Mesenchymal stem cell (in vitro differentiated cells and primary cell): ENCODE results near the gene EXOC4.

Experiments used
- DNase-seq: peaks from one replicate; pipeline ENCODE4 v3.0.0-alpha.2; 2013
- H2AFZ ChIP-seq: one replicate; pipeline ENCODE4 v1.6.1; 2013; ENCODE audit warnings: low read depth, mild to moderate bottlenecking, control low read depth, inconsistent platforms, low read length, moderate library complexity
- H2AK5ac ChIP-seq: 2 replicates; pipeline ENCODE4 v1.6.1; 2013; ENCODE audit warnings: low read length, moderate library complexity, mild to moderate bottlenecking, inconsistent platforms; ENCODE audit not compliant: severe bottlenecking
- H2BK120ac ChIP-seq: one replicate; pipeline ENCODE4 v1.6.1; 2013; ENCODE audit warnings: low read depth, mild to moderate bottlenecking, inconsistent platforms, low read length, moderate library complexity
- H2BK12ac ChIP-seq, 2 experiments: one replicate each; pipeline ENCODE4 v1.6.1; 2013; ENCODE audit warnings: inconsistent platforms in 2 of 2, low read length in 2 of 2, mild to moderate bottlenecking in 2 of 2, moderate library complexity in 2 of 2, control low read depth in 1 of 2
- H2BK15ac ChIP-seq: one replicate; pipeline ENCODE4 v1.6.1; 2013; ENCODE audit warnings: mild to moderate bottlenecking, low read depth, inconsistent platforms; ENCODE audit not compliant: poor library complexity, severe bottlenecking
- H2BK5ac ChIP-seq: 2 replicates; pipeline ENCODE4 v1.6.1; 2013; ENCODE audit warnings: low read depth, mild to moderate bottlenecking, low read length, control low read depth, inconsistent platforms; ENCODE audit not compliant: poor library complexity, severe bottlenecking
- H3K14ac ChIP-seq, 2 experiments: one replicate each; pipeline ENCODE4 v1.6.1; 2013; ENCODE audit warnings: inconsistent platforms in 2 of 2, low read length in 2 of 2, control low read depth in 1 of 2, mild to moderate bottlenecking in 1 of 2, moderate library complexity in 1 of 2
- H3K18ac ChIP-seq, 2 experiments: one replicate each; pipeline ENCODE4 v1.6.1; 2013; ENCODE audit warnings: inconsistent platforms in 2 of 2, low read length in 2 of 2, control low read depth in 1 of 2, low read depth in 1 of 2, mild to moderate bottlenecking in 1 of 2
- H3K23ac ChIP-seq, 2 experiments: one replicate each; pipeline ENCODE4 v1.6.1; 2013; ENCODE audit warnings: inconsistent platforms in 2 of 2, low read length in 2 of 2, mild to moderate bottlenecking in 2 of 2, moderate library complexity in 2 of 2, control low read depth in 1 of 2
- H3K27ac ChIP-seq: 2 replicates; pipeline ENCODE4 v1.5.1; 2013; ENCODE audit warnings: mild to moderate bottlenecking, moderate library complexity, low read length, control low read depth, inconsistent platforms; ENCODE audit not compliant: poor library complexity, severe bottlenecking
- H3K27me3 ChIP-seq, 2 experiments: 2 replicates each; pipeline versions ENCODE4 v1.6.1 to v1.7.0; 2013; ENCODE audit warnings: low read length in 2 of 2, mild to moderate bottlenecking in 2 of 2, moderate library complexity in 2 of 2, control low read depth in 1 of 2, inconsistent platforms in 1 of 2; ENCODE audit not compliant: control insufficient read depth in 1 of 2, insufficient read depth in 1 of 2
- H3K36me3 ChIP-seq, 2 experiments: 2 replicates each; pipeline versions ENCODE4 v1.6.1 to v1.7.0; 2013; ENCODE audit warnings: low read length in 2 of 2, control low read depth in 1 of 2, inconsistent platforms in 1 of 2, low read depth in 1 of 2, mild to moderate bottlenecking in 1 of 2; ENCODE audit not compliant: insufficient read depth in 2 of 2, control insufficient read depth in 1 of 2
- H3K4ac ChIP-seq, 2 experiments: one replicate each; pipeline ENCODE4 v1.6.1; 2013; ENCODE audit warnings: inconsistent platforms in 2 of 2, low read length in 2 of 2, mild to moderate bottlenecking in 2 of 2, moderate library complexity in 2 of 2, control low read depth in 1 of 2, low read depth in 1 of 2
- H3K4me1 ChIP-seq: 2 replicates; pipeline ENCODE4 v1.6.1; 2013; ENCODE audit warnings: low read depth, low read length, control low read depth; ENCODE audit not compliant: control insufficient read depth, insufficient read depth
- H3K4me2 ChIP-seq: 2 replicates; pipeline ENCODE4 v1.6.1; 2013; ENCODE audit warnings: low read length, mild to moderate bottlenecking, inconsistent platforms; ENCODE audit not compliant: poor library complexity, severe bottlenecking
- H3K4me3 ChIP-seq, 2 experiments: 2 replicates each; pipeline versions ENCODE4 v1.5.1 to v1.7.0; 2013; ENCODE audit warnings: low read length in 2 of 2, mild to moderate bottlenecking in 2 of 2, control low read depth in 1 of 2, low read depth in 1 of 2; ENCODE audit not compliant: insufficient read depth in 1 of 2
- H3K79me1 ChIP-seq: replicated peaks from 2 replicates; pipeline ENCODE4 v1.6.1; 2013; ENCODE audit warnings: mild to moderate bottlenecking, control low read depth, low read length, inconsistent platforms; ENCODE audit not compliant: poor library complexity, severe bottlenecking
- H3K9ac ChIP-seq: 2 replicates; pipeline ENCODE4 v1.7.0; 2013; ENCODE audit warnings: mild to moderate bottlenecking, low read length, moderate library complexity
- H3K9me3 ChIP-seq: 2 replicates; pipeline ENCODE4 v1.7.0; 2013; ENCODE audit warnings: mild to moderate bottlenecking, low read length; ENCODE audit not compliant: control insufficient read depth
- H4K8ac ChIP-seq: one replicate; pipeline ENCODE4 v1.6.1; 2013; ENCODE audit warnings: inconsistent platforms, mild to moderate bottlenecking, low read length, moderate library complexity
- H4K91ac ChIP-seq: one replicate; pipeline ENCODE4 v1.6.1; 2013; ENCODE audit warnings: mild to moderate bottlenecking, low read length, inconsistent platforms
- WGBS: methylation state at CpG from one replicate; pipeline ENCODE4 v1.1.7; 2013; ENCODE audit warnings: mixed read lengths; 5-methylcytosine and 5-hydroxymethylcytosine counted together

The EXOC4 gene

DNA sequence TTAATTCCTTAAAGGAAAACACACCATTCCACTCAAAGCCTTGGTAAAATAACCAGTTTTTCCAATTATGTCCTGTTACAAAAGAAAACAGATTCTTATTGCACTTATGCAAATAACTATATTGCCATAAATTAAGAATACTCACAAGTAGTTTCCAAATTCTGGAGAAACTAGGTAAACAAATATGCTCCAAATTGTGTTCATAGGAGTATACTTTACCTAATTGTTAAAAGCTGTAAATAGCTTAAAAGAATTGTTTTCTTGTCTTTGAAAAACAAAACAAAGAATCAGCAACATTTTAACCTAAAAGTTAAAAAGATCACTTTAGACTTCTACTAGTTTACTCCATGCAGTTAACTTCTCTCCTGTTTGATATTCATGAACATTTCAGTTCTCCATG lies 835.3 kb downstream of the EXOC4 start:
- Histone ChIP-seq H3K36me3 (no peaks in the 10 kb centered on the region), H2AK5ac (no peak overlapping the region), H3K9ac (no peak overlapping the region), H3K27ac (no peak overlapping the region), H4K8ac (no peak overlapping the region), H2BK15ac (no peak overlapping the region), H3K18ac (no peak overlapping the region), H3K4me3 (no peak overlapping the region), H3K4ac (no peak overlapping the region), H3K14ac (no peak overlapping the region), H3K4me2 (no peak overlapping the region), H3K4me1 (no peaks in the 10 kb centered on the region), H2AFZ (no peak overlapping the region), H4K91ac (no peak overlapping the region), H2BK5ac (no peak overlapping the region), H3K27me3 (no peaks in the 10 kb centered on the region), H3K79me1 (no peaks in the 10 kb centered on the region), H2BK120ac (no peak overlapping the region), H3K9me3 (peaks cover 25% of the 10 kb centered on the region), H3K23ac (no peak overlapping the region), H2BK12ac (no peak overlapping the region)
- DNase-seq, result no peak

DNA sequence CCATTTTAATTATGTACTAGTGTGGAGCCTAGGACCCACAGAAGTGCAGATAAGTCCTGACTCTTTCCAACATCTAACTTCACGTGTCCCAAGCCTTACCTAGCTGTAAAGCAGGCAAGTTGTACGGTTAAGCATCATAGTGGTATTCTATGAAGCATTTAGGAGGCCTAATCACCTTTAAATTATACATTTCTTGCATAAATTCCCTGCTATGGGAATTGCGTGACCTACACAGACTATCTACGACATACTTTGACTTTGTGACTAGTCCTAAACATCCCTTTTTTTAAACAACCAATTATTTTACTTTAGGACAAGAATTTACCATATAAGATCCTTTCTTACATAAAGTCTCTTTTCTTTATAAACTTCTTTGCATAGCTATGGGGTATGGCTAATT lies 836.6 kb downstream of the EXOC4 start:
- H3K4me2 ChIP-seq, result no peak overlapping the region
- H3K27ac ChIP-seq, result no peak overlapping the region
- no peaks in the 10 kb centered on the region for H3K36me3 ChIP-seq
- H3K27me3 ChIP-seq, result no peaks in the 10 kb centered on the region
- H4K91ac ChIP-seq, result no peak overlapping the region
- H3K9me3 ChIP-seq, result peaks cover 29% of the 10 kb centered on the region
- no peak overlapping the region for H3K23ac ChIP-seq
- no peak overlapping the region for H2AK5ac ChIP-seq
- no peak overlapping the region for H4K8ac ChIP-seq
- no peak overlapping the region for H3K4me3 ChIP-seq
- no peak overlapping the region for H3K18ac ChIP-seq
- no peak overlapping the region for H3K4ac ChIP-seq
- WGBS, result 59% methylated on average over 4 of the region's 4 CpGs
- no peak overlapping the region for H3K14ac ChIP-seq
- no peak overlapping the region for H2BK12ac ChIP-seq
- H2BK120ac ChIP-seq, result no peak overlapping the region
- no peak overlapping the region for H2BK5ac ChIP-seq
- H2BK15ac ChIP-seq, result no peak overlapping the region
- DNase-seq, result no peak
- no peak overlapping the region for H2AFZ ChIP-seq
- no peak overlapping the region for H3K9ac ChIP-seq
- no peaks in the 10 kb centered on the region for H3K79me1 ChIP-seq
- no peaks in the 10 kb centered on the region for H3K4me1 ChIP-seq

DNA sequence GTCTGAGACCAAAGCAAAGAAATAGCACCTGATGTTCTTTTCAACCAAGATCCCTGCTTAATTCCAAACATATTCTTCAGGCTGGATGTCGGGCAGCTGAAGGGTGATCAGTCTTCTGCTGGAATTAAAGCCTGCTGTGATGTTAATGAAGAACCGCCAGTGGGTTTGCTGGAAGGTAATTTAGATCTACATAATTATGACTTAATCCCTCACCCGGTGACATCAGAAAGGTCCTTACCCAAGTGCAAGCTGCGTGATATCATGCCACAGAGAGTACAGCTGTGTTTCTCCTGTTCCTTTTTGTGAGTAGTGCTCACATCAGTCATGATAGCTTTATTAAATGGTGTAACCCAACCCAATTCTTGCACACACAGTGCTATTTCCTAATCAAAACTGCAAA lies 845.2 kb downstream of the EXOC4 start:
- no peak overlapping the region for H3K4me2 ChIP-seq
- H2AK5ac ChIP-seq, result no peak overlapping the region
- no peaks in the 10 kb centered on the region for H3K36me3 ChIP-seq
- no peak overlapping the region for H2BK120ac ChIP-seq
- no peaks in the 10 kb centered on the region for H3K4me1 ChIP-seq
- H2BK15ac ChIP-seq, result no peak overlapping the region
- no peak overlapping the region for H3K18ac ChIP-seq
- H3K9me3 ChIP-seq, result peaks cover 11% of the 10 kb centered on the region
- H3K4me3 ChIP-seq, result no peak overlapping the region
- DNase-seq, result no peak
- H3K23ac ChIP-seq, result no peak overlapping the region
- H2BK5ac ChIP-seq, result no peak overlapping the region
- no peaks in the 10 kb centered on the region for H3K27me3 ChIP-seq
- no peak overlapping the region for H4K8ac ChIP-seq
- H2AFZ ChIP-seq, result no peak overlapping the region
- H3K27ac ChIP-seq, result no peak overlapping the region
- no peak overlapping the region for H3K9ac ChIP-seq
- H4K91ac ChIP-seq, result no peak overlapping the region
- H3K4ac ChIP-seq, result no peak overlapping the region
- H2BK12ac ChIP-seq, result no peak overlapping the region
- no peak overlapping the region for H3K14ac ChIP-seq
- WGBS, result 60% methylated on average over 1 of the region's 4 CpGs
- H3K79me1 ChIP-seq, result no peaks in the 10 kb centered on the region

DNA sequence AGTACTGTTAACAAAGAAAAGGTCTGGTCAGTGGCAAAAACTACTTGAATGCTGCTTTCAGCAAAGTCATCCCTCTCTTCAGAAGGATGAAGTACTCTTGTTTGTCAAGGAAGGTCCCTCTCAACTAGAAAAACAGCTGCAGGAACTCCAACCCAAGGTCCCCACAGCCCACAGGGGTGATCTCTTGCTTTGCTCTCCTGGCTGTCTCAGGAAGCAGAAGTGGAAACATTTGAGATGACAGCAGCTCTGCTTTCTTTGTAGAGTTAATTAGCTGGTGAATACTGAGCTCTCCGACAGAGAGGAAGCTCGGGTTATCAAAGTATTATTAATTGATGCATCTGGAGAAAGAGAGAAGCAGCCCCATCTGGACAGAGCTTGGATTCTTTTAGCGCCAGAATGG lies 848.8 kb downstream of the EXOC4 start:
- 80% methylated on average over 3 of the region's 3 CpGs for WGBS

More for the DNA sequence above, 848.8 kb downstream of the EXOC4 start:
- H3K9me3 ChIP-seq, result no peaks in the 10 kb centered on the region
- H4K8ac ChIP-seq, result no peak overlapping the region
- no peaks in the 10 kb centered on the region for H3K4me1 ChIP-seq
- no peak overlapping the region for H3K18ac ChIP-seq
- no peak for DNase-seq
- no peak overlapping the region for H2BK5ac ChIP-seq
- H2BK12ac ChIP-seq, result no peak overlapping the region
- no peak overlapping the region for H3K9ac ChIP-seq
- H4K91ac ChIP-seq, result no peak overlapping the region
- H2BK120ac ChIP-seq, result no peak overlapping the region
- H3K4me2 ChIP-seq, result no peak overlapping the region
- no peak overlapping the region for H2BK15ac ChIP-seq
- no peak overlapping the region for H3K4ac ChIP-seq
- no peaks in the 10 kb centered on the region for H3K27me3 ChIP-seq
- no peak overlapping the region for H3K14ac ChIP-seq
- no peak overlapping the region for H3K23ac ChIP-seq
- H3K27ac ChIP-seq, result no peak overlapping the region
- H3K4me3 ChIP-seq, result no peak overlapping the region
- H2AFZ ChIP-seq, result no peak overlapping the region
- H3K36me3 ChIP-seq, result no peaks in the 10 kb centered on the region
- H3K79me1 ChIP-seq, result no peaks in the 10 kb centered on the region
- no peak overlapping the region for H2AK5ac ChIP-seq
